LoVo (cell line): ENCODE results near the gene SSH2.
"Not testable (repeated sequence)": the region's sequence is repeated elsewhere in the genome, so short reads cannot be mapped to it uniquely, and the experiment has no call there.

Experiments
- DNase-seq: peaks from one replicate; pipeline ENCODE4 v3.0.0-alpha.2; 2016; ENCODE audit warnings: low spot score

SSH2 gene

GRCh38 chr17:29835435-29836351 is 94.3 kb downstream of the SSH2 start:
- DNase-seq = no peak

GRCh38 chr17:29833801-29834200 is 96.2 kb downstream of the SSH2 start:
- DNase-seq = no peak

- DNase-seq = no peak
Observed at GRCh38 chr17:29828676-29829284, 101.2 kb downstream of the SSH2 start.

- no peak for DNase-seq
Observed at GRCh38 chr17:29827179-29827578, 102.8 kb downstream of the SSH2 start.

- DNase-seq = no peak
Observed at GRCh38 chr17:29826114-29826692, 103.8 kb downstream of the SSH2 start.

GRCh38 chr17:29825604-29826003 is 104.4 kb downstream of the SSH2 start:
- peak; percentile 50 for DNase-seq

- no peak for DNase-seq
Observed at GRCh38 chr17:29821897-29822296, 108.1 kb downstream of the SSH2 start.

- DNase-seq = no peak
Observed at GRCh38 chr17:29820425-29820824, 109.6 kb downstream of the SSH2 start.

GRCh38 chr17:29807520-29808361 is 122.3 kb downstream of the SSH2 start:
- peak; percentile 69 for DNase-seq

- DNase-seq = no peak
Observed at GRCh38 chr17:29802246-29802645, 127.8 kb downstream of the SSH2 start.

GRCh38 chr17:29800457-29800856 is 129.6 kb downstream of the SSH2 start:
- no peak for DNase-seq

GRCh38 chr17:29796652-29797051 is 133.4 kb downstream of the SSH2 start:
- DNase-seq = no peak

- no peak for DNase-seq
Observed at GRCh38 chr17:29793501-29793900, 136.5 kb downstream of the SSH2 start.

- no peak for DNase-seq
Observed at GRCh38 chr17:29791336-29792080, 138.5 kb downstream of the SSH2 start.

GRCh38 chr17:29789196-29790170 is 140.5 kb downstream of the SSH2 start:
- no peak for DNase-seq

GRCh38 chr17:29787995-29788394 is 142.0 kb downstream of the SSH2 start:
- no peak for DNase-seq

GRCh38 chr17:29782917-29783316 is 147.1 kb downstream of the SSH2 start:
- no peak for DNase-seq

GRCh38 chr17:29779812-29780190 is 150.2 kb downstream of the SSH2 start:
- not testable (repeated sequence) for DNase-seq

- peak; percentile 43 for DNase-seq
Observed at GRCh38 chr17:29778956-29779811, 150.8 kb downstream of the SSH2 start.
